ENCODE data around the gene CD48.

Gene CD48

DNA sequence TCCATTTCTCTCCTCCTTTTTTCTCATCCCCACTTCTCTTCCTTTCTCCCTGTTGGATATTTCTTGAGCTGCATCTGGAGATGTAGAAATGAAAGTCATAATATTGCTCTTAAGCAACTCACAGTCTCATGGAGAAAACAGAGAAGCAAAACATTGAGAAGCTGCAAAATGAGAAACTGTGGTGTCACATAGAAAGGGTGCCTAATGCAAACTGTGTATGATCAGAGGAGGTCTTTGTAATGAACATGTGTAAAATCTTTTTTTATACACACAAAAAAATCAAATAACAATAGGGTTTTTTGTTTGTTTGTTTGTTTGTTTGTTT, 15.7 kb upstream of the CD48 start:
- Histone ChIP-seq H3K4me2 (ENCODE audit: insufficient read depth, low read length) (peak overlapping the region; percentile 48), H3K4me1 (ENCODE audit: insufficient read depth, low read length) (peaks cover 11% of the 10 kb centered on the region)

GRCh38 chr1:160726498-160727315, 15.1 kb upstream of the CD48 start:
- ATAC-seq (ENCODE audit: insufficient read depth, low read depth), result peak; percentile 93

More for the DNA sequence above, 15.7 kb upstream of the CD48 start:
- Histone ChIP-seq H3K9ac (ENCODE audit: low read depth, low read length) (peak overlapping the region; percentile 28), H3K9me3 (ENCODE audit: insufficient read depth, low read length, severe bottlenecking) (no peaks in the 10 kb centered on the region), H3K79me2 (ENCODE audit: insufficient read depth, low read length) (no peaks in the 10 kb centered on the region), H3K36me3 (ENCODE audit: insufficient read depth, low read length) (no peaks in the 10 kb centered on the region), H3K27ac (ENCODE audit: low read length) (peak overlapping the region; percentile 28), H3K4me3 (ENCODE audit: low read depth in 1 of 2, low read length in 2 of 2) (peak overlapping the region in 1 of 2 experiments; percentile 10; a peak in 1 of 4 replicates), H4K20me1 (ENCODE audit: insufficient read depth, low read length) (no peaks in the 10 kb centered on the region), H3K27me3 (ENCODE audit: insufficient read depth, low read length, poor library complexity) (no peaks in the 10 kb centered on the region), H2AFZ (ENCODE audit: low read depth, low read length) (peak overlapping the region; percentile 70)
- TF ChIP-seq CTCF (IDR thresholded peaks at IDR 0.05; ENCODE audit: borderline replicate concordance, extremely low read depth, low read length, poor library complexity, severe bottlenecking) (no peak), EZH2 (IDR thresholded peaks at IDR 0.05; ENCODE audit: borderline replicate concordance, low read depth, low read length, severe bottlenecking) (no peak)
- ATAC-seq (ENCODE audit: insufficient read depth, low read depth), result no peak
- no peak for DNase-seq

GRCh38 chr1:160726114-160726497, 14.5 kb upstream of the CD48 start:
- Histone ChIP-seq H3K27me3 (ENCODE audit: insufficient read depth, low read length, poor library complexity) (no peaks in the 10 kb centered on the region), H3K4me2 (ENCODE audit: insufficient read depth, low read length) (no peak overlapping the region), H3K9me3 (ENCODE audit: insufficient read depth, low read length, severe bottlenecking) (no peaks in the 10 kb centered on the region), H3K79me2 (ENCODE audit: insufficient read depth, low read length) (no peaks in the 10 kb centered on the region), H3K36me3 (ENCODE audit: insufficient read depth, low read length) (no peaks in the 10 kb centered on the region), H3K27ac (ENCODE audit: low read length) (no peak overlapping the region), H2AFZ (ENCODE audit: low read depth, low read length) (peak overlapping the region; percentile 70; the same call in 1 of the 2 replicates), H3K9ac (ENCODE audit: low read depth, low read length) (no peak overlapping the region), H3K4me1 (ENCODE audit: insufficient read depth, low read length) (peaks cover 11% of the 10 kb centered on the region), H3K4me3 (ENCODE audit: low read depth in 1 of 2, low read length in 2 of 2) (no peak overlapping the region), H4K20me1 (ENCODE audit: insufficient read depth, low read length) (no peaks in the 10 kb centered on the region)
- TF ChIP-seq EZH2 (IDR thresholded peaks at IDR 0.05; ENCODE audit: borderline replicate concordance, low read depth, low read length, severe bottlenecking) (no peak), CTCF (IDR thresholded peaks at IDR 0.05; ENCODE audit: borderline replicate concordance, extremely low read depth, low read length, poor library complexity, severe bottlenecking) (no peak)
- DNase-seq (no peak), ATAC-seq (ENCODE audit: insufficient read depth, low read depth) (no peak)

More at GRCh38 chr1:160726498-160727315, 15.1 kb upstream of the CD48 start:
- H4K20me1 ChIP-seq (ENCODE audit: insufficient read depth, low read length), result no peaks in the 10 kb centered on the region
- peak overlapping the region; percentile 48 for H3K4me2 ChIP-seq (ENCODE audit: insufficient read depth, low read length)
- peak overlapping the region; percentile 28 for H3K9ac ChIP-seq (ENCODE audit: low read depth, low read length)
- H2AFZ ChIP-seq (ENCODE audit: low read depth, low read length), result peak overlapping the region; percentile 70
- H3K27ac ChIP-seq (ENCODE audit: low read length), result peak overlapping the region; percentile 64
- peak overlapping the region in 1 of 2 experiments; percentile 10; a peak in 1 of 4 replicates for H3K4me3 ChIP-seq (ENCODE audit: low read depth in 1 of 2, low read length in 2 of 2)
- no peaks in the 10 kb centered on the region for H3K79me2 ChIP-seq (ENCODE audit: insufficient read depth, low read length)
- no peaks in the 10 kb centered on the region for H3K36me3 ChIP-seq (ENCODE audit: insufficient read depth, low read length)
- peaks cover 11% of the 10 kb centered on the region for H3K4me1 ChIP-seq (ENCODE audit: insufficient read depth, low read length)
- peak; percentile 96 for TF ChIP-seq CTCF (IDR thresholded peaks at IDR 0.05; ENCODE audit: borderline replicate concordance, extremely low read depth, low read length, poor library complexity, severe bottlenecking)
- no peak for TF ChIP-seq EZH2 (IDR thresholded peaks at IDR 0.05; ENCODE audit: borderline replicate concordance, low read depth, low read length, severe bottlenecking)
- peak; percentile 80 for DNase-seq
- H3K9me3 ChIP-seq (ENCODE audit: insufficient read depth, low read length, severe bottlenecking), result no peaks in the 10 kb centered on the region
- no peaks in the 10 kb centered on the region for H3K27me3 ChIP-seq (ENCODE audit: insufficient read depth, low read length, poor library complexity)

Data from DND-41 (cell line).